TTC549 (cell line): ENCODE results near the gene TYW1.
"Not testable (repeated sequence)": the region's sequence is repeated elsewhere in the genome, so short reads cannot be mapped to it uniquely, and the experiment has no call there.

ENCODE experiments used
- FAIRE-seq: peaks from 2 replicates; lab custom pipeline; 2012; peaks lifted over from hg19 to GRCh38; lab: Jason Lieb, UNC

TYW1 gene

GRCh38 chr7:66995050-66995776, 1.4 kb upstream of the TYW1 start, which contains the start of gene SBDS:
SBDS (minus strand) TSS chr7:66995586; CDS start chr7:66995417, 169 bp downstream.
- peak; percentile 88 for FAIRE-seq

GRCh38 chr7:67000601-67001258, 4.1 kb downstream of the TYW1 start:
- peak; percentile 95 for FAIRE-seq

- FAIRE-seq: not testable (repeated sequence)
Measured at GRCh38 chr7:67004145-67004544, 7.5 kb downstream of the TYW1 start.

- no peak for FAIRE-seq
Measured at GRCh38 chr7:67006965-67007364, 10.3 kb downstream of the TYW1 start.

- FAIRE-seq: no peak
Measured at GRCh38 chr7:67008260-67008659, 11.6 kb downstream of the TYW1 start.

- not testable (repeated sequence) for FAIRE-seq
Measured at GRCh38 chr7:67009677-67010076, 13.0 kb downstream of the TYW1 start.

- FAIRE-seq: not testable (repeated sequence)
Measured at GRCh38 chr7:67014076-67014622, 17.5 kb downstream of the TYW1 start.

GRCh38 chr7:67017971-67018370, 21.3 kb downstream of the TYW1 start:
- FAIRE-seq: not testable (repeated sequence)

- no peak for FAIRE-seq
Measured at GRCh38 chr7:67018940-67019339, 22.3 kb downstream of the TYW1 start.

- no peak for FAIRE-seq
Measured at GRCh38 chr7:67019562-67020390, 23.1 kb downstream of the TYW1 start.

- no peak for FAIRE-seq
Measured at GRCh38 chr7:67021260-67021659, 24.6 kb downstream of the TYW1 start.

GRCh38 chr7:67022511-67022910, 25.9 kb downstream of the TYW1 start:
- FAIRE-seq: no peak

- FAIRE-seq: not testable (repeated sequence)
Measured at GRCh38 chr7:67025459-67025858, 28.8 kb downstream of the TYW1 start.

- FAIRE-seq: not testable (repeated sequence)
Measured at GRCh38 chr7:67031685-67032084, 35.1 kb downstream of the TYW1 start.

- no peak for FAIRE-seq
Measured at GRCh38 chr7:67033251-67033650, 36.6 kb downstream of the TYW1 start.

GRCh38 chr7:67036432-67037395, 40.1 kb downstream of the TYW1 start:
- FAIRE-seq: not testable (repeated sequence)

GRCh38 chr7:67040832-67041231, 44.2 kb downstream of the TYW1 start:
- FAIRE-seq: peak; percentile 85

- not testable (repeated sequence) for FAIRE-seq
Measured at GRCh38 chr7:67042781-67043558, 46.3 kb downstream of the TYW1 start.

- not testable (repeated sequence) for FAIRE-seq
Measured at GRCh38 chr7:67043559-67043930, 46.9 kb downstream of the TYW1 start.

GRCh38 chr7:67045496-67045995, 48.9 kb downstream of the TYW1 start:
- no peak for FAIRE-seq
